Measurements from ENCODE around the gene IRF4. TPM values are rescaled to one million over a fixed set of nuclear protein-coding genes. Genes with fewer than 3 reads are reported as not detected.

The IRF4 gene
- total RNA-seq, 4 donors from 2014 or later: 0.54 to 2.3 (median 1.3) TPM

- no peak overlapping the region for H3K4me3 ChIP-seq (replicated peaks in 1 of 3)
- H3K36me3 ChIP-seq: no peaks in the 10 kb centered on the region
- no peaks in the 10 kb centered on the region for H3K9me3 ChIP-seq
- 87 to 90% methylated on average over 23 to 25 of the region's 25 CpGs for WGBS, 2 donors
- no peak for DNase-seq
- intact Hi-C loops (cut with DNase I): no loop called here
- H3K4me1 ChIP-seq: no peaks in the 10 kb centered on the region
- H3K27me3 ChIP-seq: no peaks in the 10 kb centered on the region
- TF ChIP-seq POLR2A (IDR thresholded peaks at IDR 0.05) (no peak), CTCF (IDR thresholded peaks at IDR 0.05) (no peak)
- no peak overlapping the region for H3K27ac ChIP-seq
These were observed 44.9 kb downstream of the IRF4 start for GRCh38 chr6:436308-437036.

- 90 to 97% methylated on average over 6 of the region's 6 CpGs for WGBS, 2 donors
- Histone ChIP-seq H3K27ac (no peak overlapping the region), H3K4me3 (replicated peaks in 1 of 3) (no peak overlapping the region), H3K36me3 (no peaks in the 10 kb centered on the region), H3K9me3 (no peaks in the 10 kb centered on the region), H3K4me1 (no peaks in the 10 kb centered on the region), H3K27me3 (no peaks in the 10 kb centered on the region)
- TF ChIP-seq CTCF (IDR thresholded peaks at IDR 0.05) (no peak), POLR2A (IDR thresholded peaks at IDR 0.05) (no peak)
- DNase-seq: no peak
- intact Hi-C loops (cut with DNase I): no loop called here
These were observed 45.5 kb downstream of the IRF4 start for GRCh38 chr6:437037-437392.

GRCh38 chr6:438634-439170 is 47.1 kb downstream of the IRF4 start:
- 83 to 90% methylated on average over 12 of the region's 12 CpGs for WGBS, 2 donors
- Histone ChIP-seq H3K36me3 (no peaks in the 10 kb centered on the region), H3K4me3 (replicated peaks in 1 of 3) (no peak overlapping the region), H3K4me1 (no peaks in the 10 kb centered on the region), H3K27me3 (no peaks in the 10 kb centered on the region), H3K27ac (no peak overlapping the region), H3K9me3 (no peaks in the 10 kb centered on the region)
- intact Hi-C loops (cut with DNase I): no loop called here
- DNase-seq: no peak
- TF ChIP-seq POLR2A (IDR thresholded peaks at IDR 0.05) (no peak), CTCF (IDR thresholded peaks at IDR 0.05) (no peak)

- Histone ChIP-seq H3K4me1 (no peaks in the 10 kb centered on the region), H3K27me3 (no peaks in the 10 kb centered on the region), H3K9me3 (no peaks in the 10 kb centered on the region), H3K27ac (no peak overlapping the region), H3K4me3 (replicated peaks in 1 of 3) (no peak overlapping the region), H3K36me3 (no peaks in the 10 kb centered on the region)
- intact Hi-C loops (cut with DNase I): no loop called here
- no peak for DNase-seq
- TF ChIP-seq POLR2A (IDR thresholded peaks at IDR 0.05): no peak
- TF ChIP-seq CTCF (IDR thresholded peaks at IDR 0.05): no peak
- WGBS, 2 donors: 68 to 77% methylated on average over 9 of the region's 9 CpGs
These were observed 48.2 kb downstream of the IRF4 start for GRCh38 chr6:439641-440167.
